Subcutaneous adipose tissue (tissue), 4 donors: ENCODE measurements around the gene CPSF3. TPM values are rescaled to one million over a fixed set of nuclear protein-coding genes. Genes with fewer than 3 reads are reported as not detected.

ENCODE experiments used
- total RNA-seq, 4 donors: library from RNA; depleted of rRNA; stranded (reverse); fragments of >200 nt; gene quantifications; one replicate each; pipeline ENCODE4 v1.1.0, GENCODE V29; 2016
- TF ChIP-seq, protein P1 (sequence below): fragments of 450-650 bp; IDR thresholded peaks from one replicate; pipeline ENCODE4 v1.5.1; 2016; ENCODE audit warnings: low read depth, mild to moderate bottlenecking, control low read depth, antibody characterized with exemption, moderate library complexity

The CPSF3 gene
- total RNA-seq, 4 donors from 2014 or later, result 19.2 to 30.3 (median 21.2) TPM

DNA sequence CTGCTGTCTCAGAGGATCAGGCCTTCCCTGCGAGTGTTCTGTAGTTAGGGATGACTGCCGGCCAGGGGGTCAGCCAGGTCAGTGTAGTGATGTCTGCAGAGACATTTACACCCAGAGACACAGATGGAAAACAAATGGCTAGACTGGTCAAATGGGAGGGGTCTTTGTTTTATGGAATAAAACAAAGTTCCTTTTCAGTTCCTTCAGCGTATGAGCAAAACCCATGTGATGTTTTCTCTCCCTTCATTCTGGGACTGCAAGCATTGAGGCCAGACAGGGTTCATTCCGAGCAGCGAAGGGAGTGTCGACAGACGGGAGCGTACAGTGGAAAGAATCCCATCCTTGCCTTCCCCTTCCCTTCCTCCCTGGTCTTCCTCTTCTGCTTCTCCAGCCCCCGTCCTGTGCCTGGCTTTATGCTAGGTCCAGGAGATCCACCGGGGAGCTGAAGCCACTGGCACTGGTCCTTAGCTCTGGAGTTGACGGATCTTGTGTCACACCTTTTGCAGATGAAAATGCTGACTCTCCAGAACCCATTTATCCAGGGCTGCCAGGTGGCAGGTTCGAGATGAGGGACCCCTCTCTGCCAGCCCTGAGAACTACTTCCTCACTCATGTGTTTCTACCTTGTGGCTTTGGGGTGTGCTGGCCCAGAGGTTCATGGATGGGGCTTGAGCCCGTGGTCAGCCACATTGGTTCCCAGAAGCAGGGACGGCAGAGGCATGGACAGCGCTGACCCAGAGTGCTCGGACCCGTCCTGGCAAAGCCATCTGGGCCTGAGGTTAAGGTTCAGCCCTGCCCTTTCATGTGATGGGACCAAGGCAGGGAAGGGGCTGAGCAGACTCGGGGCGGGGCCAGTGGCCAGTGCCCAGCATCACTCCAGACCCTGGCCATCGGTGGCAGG is 24.3 kb upstream of the CPSF3 start:
- TF ChIP-seq, protein P1, sequence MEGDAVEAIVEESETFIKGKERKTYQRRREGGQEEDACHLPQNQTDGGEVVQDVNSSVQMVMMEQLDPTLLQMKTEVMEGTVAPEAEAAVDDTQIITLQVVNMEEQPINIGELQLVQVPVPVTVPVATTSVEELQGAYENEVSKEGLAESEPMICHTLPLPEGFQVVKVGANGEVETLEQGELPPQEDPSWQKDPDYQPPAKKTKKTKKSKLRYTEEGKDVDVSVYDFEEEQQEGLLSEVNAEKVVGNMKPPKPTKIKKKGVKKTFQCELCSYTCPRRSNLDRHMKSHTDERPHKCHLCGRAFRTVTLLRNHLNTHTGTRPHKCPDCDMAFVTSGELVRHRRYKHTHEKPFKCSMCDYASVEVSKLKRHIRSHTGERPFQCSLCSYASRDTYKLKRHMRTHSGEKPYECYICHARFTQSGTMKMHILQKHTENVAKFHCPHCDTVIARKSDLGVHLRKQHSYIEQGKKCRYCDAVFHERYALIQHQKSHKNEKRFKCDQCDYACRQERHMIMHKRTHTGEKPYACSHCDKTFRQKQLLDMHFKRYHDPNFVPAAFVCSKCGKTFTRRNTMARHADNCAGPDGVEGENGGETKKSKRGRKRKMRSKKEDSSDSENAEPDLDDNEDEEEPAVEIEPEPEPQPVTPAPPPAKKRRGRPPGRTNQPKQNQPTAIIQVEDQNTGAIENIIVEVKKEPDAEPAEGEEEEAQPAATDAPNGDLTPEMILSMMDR, result no peak

DNA sequence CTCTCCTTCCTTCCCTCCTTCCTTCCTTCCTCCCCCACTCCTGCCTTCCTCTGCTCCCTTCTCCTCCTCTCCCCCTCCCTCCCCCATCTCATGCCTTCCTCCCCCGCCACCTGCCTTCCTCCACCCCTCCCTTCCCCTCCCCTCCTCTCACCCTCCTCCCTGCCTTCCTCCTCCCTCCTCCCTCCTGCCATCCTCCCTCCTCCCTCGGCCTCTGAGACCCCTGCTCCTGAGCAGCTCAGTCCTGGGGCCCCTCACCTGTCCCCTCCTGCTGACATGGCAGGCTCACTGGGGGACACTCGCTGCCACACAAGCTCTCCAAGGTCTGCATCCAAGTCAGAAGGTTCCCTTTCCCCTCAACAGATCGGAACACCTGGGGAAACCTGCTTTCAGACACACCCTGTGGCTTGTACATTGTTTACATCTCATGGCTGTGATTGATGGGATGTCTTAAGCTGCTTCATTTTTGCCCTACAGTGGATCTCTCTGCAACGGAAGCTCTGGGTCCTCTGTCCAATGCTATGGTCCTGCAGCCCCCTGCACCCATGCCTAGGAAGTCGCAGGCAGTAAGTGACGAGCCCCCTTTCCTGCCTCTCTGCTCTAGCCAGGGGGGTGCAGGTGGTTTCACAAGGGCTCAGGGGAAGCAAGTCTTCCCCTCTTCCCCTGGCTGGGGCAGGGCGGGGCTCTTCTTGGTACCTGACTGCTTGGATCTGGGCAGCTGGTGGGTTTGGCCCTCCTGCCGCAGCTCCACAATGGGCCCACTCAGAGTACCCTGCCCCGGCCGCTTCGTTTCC is 23.0 kb upstream of the CPSF3 start:
- TF ChIP-seq, protein P1, result no peak

DNA sequence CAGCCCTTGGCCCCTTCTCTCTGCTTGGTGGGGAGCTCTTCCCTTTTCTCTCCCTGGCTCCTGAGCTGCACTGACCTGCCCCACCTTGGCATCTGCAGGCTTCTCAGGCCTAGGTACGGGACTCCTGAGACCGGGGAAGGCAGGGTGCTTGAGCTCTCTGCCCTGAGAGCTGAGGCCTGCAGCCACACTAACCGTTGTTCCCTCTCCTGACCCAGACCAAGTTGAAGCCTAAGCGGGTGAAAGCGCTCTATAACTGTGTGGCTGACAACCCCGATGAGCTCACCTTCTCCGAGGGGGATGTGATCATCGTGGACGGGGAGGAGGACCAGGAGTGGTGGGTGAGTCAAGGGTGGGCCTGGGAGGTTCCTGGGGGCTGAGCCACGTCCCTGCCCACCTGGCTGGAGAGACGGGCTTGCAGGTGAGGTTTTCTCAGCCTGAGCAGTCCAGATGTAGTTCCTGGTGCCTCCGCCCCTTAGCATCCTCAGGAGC is 22.4 kb upstream of the CPSF3 start:
- TF ChIP-seq, protein P1, result no peak

DNA sequence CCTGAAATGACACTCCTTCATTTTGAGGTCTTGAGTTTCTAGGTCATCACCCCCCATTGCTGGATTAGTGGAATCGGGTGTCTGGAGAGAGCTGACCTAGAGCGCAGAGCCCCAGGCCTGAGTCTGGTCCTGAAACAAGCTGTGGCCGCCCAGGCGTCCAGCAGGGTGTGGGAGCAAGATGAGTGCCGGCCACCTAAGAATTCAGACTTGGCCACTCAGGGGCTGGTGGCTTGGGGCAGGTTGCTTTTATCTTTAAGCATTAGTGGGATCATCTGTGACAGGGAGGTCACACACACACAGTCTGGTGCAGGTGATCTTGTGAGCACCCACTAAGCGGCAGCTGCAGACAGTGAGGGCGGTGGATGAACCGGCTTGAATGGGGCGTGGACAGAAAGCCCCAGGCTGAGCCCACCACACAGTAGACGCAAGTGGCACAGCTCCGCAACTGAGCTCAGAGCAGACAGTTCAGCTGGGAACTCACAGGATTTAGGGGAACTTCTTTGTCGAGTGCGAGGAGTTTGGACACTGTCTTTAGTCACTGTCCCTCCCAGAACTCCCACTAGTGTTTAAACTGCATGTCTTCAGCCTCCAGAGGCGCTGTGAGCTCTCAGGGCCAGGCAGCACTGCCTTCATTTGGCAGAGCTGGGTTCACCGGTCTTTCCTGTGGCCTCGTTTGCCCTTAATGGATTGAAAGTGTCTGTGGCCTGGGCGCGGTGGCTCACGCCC is 21.6 kb upstream of the CPSF3 start:
- TF ChIP-seq, protein P1, result no peak

DNA sequence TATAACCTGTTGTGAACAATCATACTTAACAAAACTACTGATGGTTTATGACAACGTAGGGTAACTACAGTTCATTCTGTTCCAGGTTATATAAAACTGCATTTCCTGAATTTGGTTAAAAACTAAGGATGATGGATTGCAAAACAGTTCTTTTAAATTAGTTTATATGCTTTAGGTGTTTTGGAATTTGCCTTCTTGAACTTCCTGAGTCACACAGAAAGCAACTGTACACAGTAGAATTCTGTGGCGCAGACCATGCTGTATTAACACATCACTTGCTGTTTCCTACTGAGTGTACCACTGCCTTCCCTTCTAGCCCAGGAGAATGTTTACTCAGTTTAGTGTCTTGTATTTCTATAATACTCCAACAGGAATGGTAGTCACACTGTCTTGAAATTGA is 19.5 kb upstream of the CPSF3 start:
- TF ChIP-seq, protein P1, result no peak

DNA sequence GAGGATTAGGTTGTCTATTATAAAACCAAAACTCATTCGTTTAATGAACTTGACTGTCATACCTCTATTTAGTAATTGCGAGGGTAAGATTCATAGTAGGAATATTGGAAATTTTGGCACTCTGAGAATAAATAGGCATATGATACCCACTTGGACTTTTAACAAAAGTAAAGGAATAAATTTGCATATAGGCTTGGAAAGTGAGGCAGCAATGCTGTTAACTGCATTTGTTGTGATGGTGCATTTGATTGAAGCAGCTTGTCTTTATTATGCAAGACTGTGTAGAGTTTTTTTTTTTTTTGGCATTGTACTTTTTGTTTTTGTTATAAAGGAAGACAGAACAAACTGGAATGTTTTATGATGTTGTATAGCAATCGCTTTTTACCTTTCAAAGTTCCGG is 19.0 kb upstream of the CPSF3 start:
- TF ChIP-seq, protein P1, result no peak
